SU-DHL-6 (cell line): ENCODE results near the gene ACKR3.

Experiments
- H2AFZ ChIP-seq: fragments of 200-600 bp; sonication (generic); 2 replicates; pipeline ENCODE4 v1.6.1; 2014; ENCODE audit warnings: low read depth, mild to moderate bottlenecking, moderate library complexity, mixed read lengths, antibody characterized with exemption, low read length; ENCODE audit not compliant: severe bottlenecking
- H3F3A ChIP-seq: fragments of 200-600 bp; shearing (Covaris generic); 2 replicates; pipeline ENCODE4 v1.6.0; 2016; ENCODE audit warnings: antibody characterized with exemption, mild to moderate bottlenecking; ENCODE audit not compliant: insufficient read depth
- H3K27ac ChIP-seq: fragments of 200-600 bp; sonication (generic); 2 replicates; pipeline ENCODE4 v1.5.1; 2016; ENCODE audit warnings: low read depth, mild to moderate bottlenecking, low read length, moderate library complexity, mixed read lengths
- H3K27me3 ChIP-seq: fragments of 200-600 bp; sonication (generic), shearing (Covaris generic); 2 replicates; pipeline ENCODE4 v1.6.0; 2014; ENCODE audit warnings: mild to moderate bottlenecking, low read length
- H3K36me3 ChIP-seq: fragments of 200-600 bp; sonication (generic); 2 replicates; pipeline ENCODE4 v1.6.1; 2014; ENCODE audit warnings: mild to moderate bottlenecking, low read length, mixed read lengths
- H3K4me2 ChIP-seq: fragments of 300-600, 200-600 bp; shearing (Covaris generic), sonication (generic); 2 replicates; pipeline ENCODE4 v1.6.0; 2014; ENCODE audit warnings: low read length, low read depth, mild to moderate bottlenecking; ENCODE audit not compliant: poor library complexity, severe bottlenecking
- H3K4me3 ChIP-seq: fragments of 200-600 bp; sonication (generic); 2 replicates; pipeline ENCODE4 v1.5.1; 2014; ENCODE audit warnings: antibody characterized with exemption, low read length, mild to moderate bottlenecking, mixed read lengths; ENCODE audit not compliant: insufficient read depth, poor library complexity, severe bottlenecking
- H3K79me2 ChIP-seq: fragments of 200-600 bp; sonication (generic); 2 replicates; pipeline ENCODE4 v1.6.1; 2014; ENCODE audit warnings: mild to moderate bottlenecking, low read length, moderate library complexity; ENCODE audit not compliant: insufficient read depth
- H3K9ac ChIP-seq: fragments of 200-600 bp; sonication (generic); 2 replicates; pipeline ENCODE4 v1.7.0; 2014; ENCODE audit warnings: mild to moderate bottlenecking, low read length
- H3K9me2 ChIP-seq: fragments of 200-600 bp; sonication (generic); replicated peaks from 2 replicates; pipeline ENCODE4 v1.6.1; 2014; ENCODE audit warnings: low read length; ENCODE audit not compliant: insufficient read depth
- H3K9me3 ChIP-seq: fragments of 200-600 bp; sonication (generic); 2 replicates; pipeline ENCODE4 v1.6.1; 2014; ENCODE audit warnings: low read length, mixed read lengths; ENCODE audit not compliant: insufficient read depth
- H4K20me1 ChIP-seq: fragments of 200-600 bp; sonication (generic); 2 replicates; pipeline ENCODE4 v1.6.1; 2014; ENCODE audit warnings: low read depth, mild to moderate bottlenecking, antibody characterized with exemption, low read length, moderate library complexity, mixed read lengths
- CTCF ChIP-seq: fragments of 200-600 bp; sonication (generic); IDR thresholded peaks from one replicate; pipeline ENCODE4 v1.5.1; 2017; ENCODE audit warnings: antibody characterized with exemption, mild to moderate bottlenecking, low read length, moderate library complexity; ENCODE audit not compliant: insufficient read depth, poor library complexity, severe bottlenecking
- EZH2phosphoT487 ChIP-seq: fragments of 200-600 bp; sonication (generic), shearing (Covaris generic); conservative IDR thresholded peaks from 2 replicates; pipeline ENCODE4 v1.6.1; 2018; ENCODE audit warnings: mild to moderate bottlenecking, antibody characterized with exemption, low read length, moderate library complexity, mixed read lengths

Gene ACKR3

GRCh38 chr2:236582968-236583367 lies 13.3 kb downstream of the ACKR3 start:
- no peaks in the 10 kb centered on the region for H4K20me1 ChIP-seq
- H3F3A ChIP-seq: no peaks in the 10 kb centered on the region
- H3K79me2 ChIP-seq: no peaks in the 10 kb centered on the region
- no peaks in the 10 kb centered on the region for H3K9me2 ChIP-seq
- no peak overlapping the region for H3K4me2 ChIP-seq
- H3K36me3 ChIP-seq: no peaks in the 10 kb centered on the region
- H3K4me3 ChIP-seq: no peak overlapping the region
- H3K27ac ChIP-seq: no peak overlapping the region
- H3K27me3 ChIP-seq: no peaks in the 10 kb centered on the region
- no peak overlapping the region for H2AFZ ChIP-seq
- TF ChIP-seq EZH2phosphoT487 (no peak), CTCF (no peak)
- no peak overlapping the region for H3K9ac ChIP-seq
- no peaks in the 10 kb centered on the region for H3K9me3 ChIP-seq

GRCh38 chr2:236583621-236584203 lies 14.1 kb downstream of the ACKR3 start:
- Histone ChIP-seq H3K9me2 (no peaks in the 10 kb centered on the region), H3K9ac (no peak overlapping the region), H3K79me2 (no peaks in the 10 kb centered on the region), H4K20me1 (no peaks in the 10 kb centered on the region), H3K27ac (no peak overlapping the region), H3F3A (no peaks in the 10 kb centered on the region), H3K36me3 (no peaks in the 10 kb centered on the region), H2AFZ (no peak overlapping the region), H3K9me3 (no peaks in the 10 kb centered on the region), H3K4me2 (no peak overlapping the region), H3K4me3 (no peak overlapping the region), H3K27me3 (no peaks in the 10 kb centered on the region)
- TF ChIP-seq EZH2phosphoT487 (no peak), CTCF (no peak)

DNA sequence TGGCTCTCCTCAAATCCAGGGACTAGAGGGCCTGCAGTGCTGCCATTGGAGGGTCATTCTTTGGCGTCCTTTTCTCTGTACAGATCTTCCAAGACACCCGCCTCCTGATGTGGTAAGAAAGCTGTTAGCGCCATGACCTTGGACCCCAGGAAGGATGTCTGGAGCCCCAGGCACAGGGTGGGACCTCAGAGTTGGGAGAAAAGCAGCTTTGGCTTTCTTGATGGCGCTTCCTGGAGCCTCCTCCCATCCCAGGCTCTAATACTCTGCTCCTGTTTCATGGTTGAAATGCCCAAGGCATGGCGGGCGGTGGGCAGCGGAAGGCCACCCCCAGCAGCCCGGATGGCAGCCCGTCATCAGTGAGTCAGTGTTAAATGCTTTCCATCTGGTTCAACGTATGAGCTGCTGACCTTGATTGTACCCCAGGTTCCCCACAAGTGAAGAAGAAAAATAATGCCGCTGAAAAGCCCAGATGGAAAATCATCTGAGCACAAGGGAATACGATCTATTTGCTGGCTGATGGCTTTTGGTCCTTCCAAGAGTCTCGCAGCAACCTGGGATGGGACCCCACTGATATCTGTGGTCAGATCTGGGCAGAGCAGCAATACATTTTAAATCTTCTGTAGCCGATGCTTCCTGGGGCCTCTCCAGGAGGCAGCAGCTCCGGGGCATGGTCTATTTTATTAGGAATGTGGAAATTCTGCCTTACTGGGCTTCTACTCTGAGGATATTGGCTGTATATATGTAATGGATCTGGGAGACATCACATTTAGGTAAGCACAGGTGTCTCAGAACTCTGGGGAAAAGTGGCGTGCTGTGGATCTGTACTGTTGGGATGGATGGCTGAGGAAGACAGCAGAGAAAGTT lies 15.1 kb downstream of the ACKR3 start:
- no peaks in the 10 kb centered on the region for H4K20me1 ChIP-seq
- H3K4me2 ChIP-seq: no peak overlapping the region
- no peaks in the 10 kb centered on the region for H3K79me2 ChIP-seq
- no peak overlapping the region for H3K9ac ChIP-seq
- H3F3A ChIP-seq: no peaks in the 10 kb centered on the region
- H3K4me3 ChIP-seq: no peak overlapping the region
- no peaks in the 10 kb centered on the region for H3K9me2 ChIP-seq
- H3K36me3 ChIP-seq: no peaks in the 10 kb centered on the region
- TF ChIP-seq CTCF: no peak
- TF ChIP-seq EZH2phosphoT487: no peak
- no peaks in the 10 kb centered on the region for H3K27me3 ChIP-seq
- no peak overlapping the region for H3K27ac ChIP-seq
- no peak overlapping the region for H2AFZ ChIP-seq
- no peaks in the 10 kb centered on the region for H3K9me3 ChIP-seq
